ENCODE measurements around the gene ZBTB45.
"Not testable (repeated sequence)": the region's sequence is repeated elsewhere in the genome, so short reads cannot be mapped to it uniquely, and the experiment has no call there.

ZBTB45 gene

GRCh38 chr19:58484349-58484748, 35.3 kb downstream of the ZBTB45 start:
- intact Hi-C loops (cut with micrococcal nuclease); H3K27ac Mint-ChIP-seq; H3K4me3 Mint-ChIP-seq; H3K4me1 Mint-ChIP-seq (ENCODE audit: low read depth); H3K9me3 Mint-ChIP-seq; H3K27me3 Mint-ChIP-seq: not testable (repeated sequence)
- H3K36me3 Mint-ChIP-seq (ENCODE audit: low read depth): peaks cover 20% of the 10 kb centered on the region

DNA sequence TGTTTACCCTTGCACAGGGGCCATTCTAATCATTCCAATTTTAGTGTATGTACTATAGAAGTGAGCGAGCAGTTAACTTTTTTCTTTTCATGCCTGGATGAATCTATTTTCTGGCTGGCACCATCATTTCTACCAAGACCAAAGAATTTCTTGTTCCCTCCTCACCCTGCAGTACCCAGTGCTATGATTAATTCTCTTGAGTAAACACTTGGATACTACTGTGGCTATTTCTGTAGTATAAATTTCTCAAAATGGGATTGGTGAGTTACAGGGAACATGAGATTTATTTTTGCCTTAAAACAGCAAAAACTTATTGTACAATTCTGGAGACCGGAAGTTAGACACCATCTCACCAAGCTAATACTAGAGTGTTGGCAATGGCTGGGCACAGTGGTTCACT, 35.8 kb downstream of the ZBTB45 start:
- intact Hi-C loops (cut with micrococcal nuclease): no loop called here
- no peak overlapping the region for H3K27ac Mint-ChIP-seq
- H3K9me3 Mint-ChIP-seq: no peaks in the 10 kb centered on the region
- no peaks in the 10 kb centered on the region for H3K4me1 Mint-ChIP-seq (ENCODE audit: low read depth)
- H3K36me3 Mint-ChIP-seq (ENCODE audit: low read depth): peaks cover 26% of the 10 kb centered on the region
- no peaks in the 10 kb centered on the region for H3K27me3 Mint-ChIP-seq
- H3K4me3 Mint-ChIP-seq: no peak overlapping the region

- Mint-ChIP-seq H3K4me3 (no peak overlapping the region), H3K27me3 (no peaks in the 10 kb centered on the region), H3K27ac (no peak overlapping the region), H3K36me3 (ENCODE audit: low read depth) (peaks cover 38% of the 10 kb centered on the region), H3K9me3 (no peaks in the 10 kb centered on the region), H3K4me1 (ENCODE audit: low read depth) (peaks cover 4% of the 10 kb centered on the region)
- intact Hi-C loops (cut with micrococcal nuclease): no loop called here
Observed at GRCh38 chr19:58482372-58482771, 37.2 kb downstream of the ZBTB45 start.

DNA sequence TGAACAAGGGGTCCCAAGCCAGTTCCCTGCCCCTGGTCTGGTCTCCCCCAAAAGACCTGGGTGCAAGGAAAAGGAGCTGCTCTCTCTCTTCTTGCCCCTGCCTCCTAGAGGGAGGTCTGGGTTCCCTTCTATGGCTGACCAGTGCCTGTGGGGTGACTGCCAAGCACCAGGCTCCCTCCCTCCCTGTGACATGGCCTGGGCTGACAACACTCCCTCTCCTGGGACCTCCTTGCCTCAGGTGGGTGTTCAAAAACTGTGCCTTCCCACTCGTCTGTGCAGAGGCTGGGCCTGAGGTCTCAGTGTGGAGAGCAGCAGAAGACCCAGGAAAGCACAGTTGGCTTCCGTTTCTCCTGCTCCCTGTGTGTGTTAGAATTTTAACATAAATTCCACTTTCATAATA, 38.8 kb downstream of the ZBTB45 start:
- no peak overlapping the region for H3K4me3 Mint-ChIP-seq
- H3K36me3 Mint-ChIP-seq (ENCODE audit: low read depth): peaks cover 41% of the 10 kb centered on the region
- H3K4me1 Mint-ChIP-seq (ENCODE audit: low read depth): peaks cover 12% of the 10 kb centered on the region
- H3K9me3 Mint-ChIP-seq: no peaks in the 10 kb centered on the region
- intact Hi-C loops (cut with micrococcal nuclease): no loop called here
- no peaks in the 10 kb centered on the region for H3K27me3 Mint-ChIP-seq
- no peak overlapping the region for H3K27ac Mint-ChIP-seq

- peaks cover 14% of the 10 kb centered on the region for H3K4me1 Mint-ChIP-seq (ENCODE audit: low read depth)
- H3K27ac Mint-ChIP-seq: no peak overlapping the region
- H3K27me3 Mint-ChIP-seq: no peaks in the 10 kb centered on the region
- H3K36me3 Mint-ChIP-seq (ENCODE audit: low read depth): peaks cover 44% of the 10 kb centered on the region
- H3K9me3 Mint-ChIP-seq: no peaks in the 10 kb centered on the region
- intact Hi-C loops (cut with micrococcal nuclease): no loop called here
- H3K4me3 Mint-ChIP-seq: no peak overlapping the region
Observed at GRCh38 chr19:58480481-58480830, 39.2 kb downstream of the ZBTB45 start.

DNA sequence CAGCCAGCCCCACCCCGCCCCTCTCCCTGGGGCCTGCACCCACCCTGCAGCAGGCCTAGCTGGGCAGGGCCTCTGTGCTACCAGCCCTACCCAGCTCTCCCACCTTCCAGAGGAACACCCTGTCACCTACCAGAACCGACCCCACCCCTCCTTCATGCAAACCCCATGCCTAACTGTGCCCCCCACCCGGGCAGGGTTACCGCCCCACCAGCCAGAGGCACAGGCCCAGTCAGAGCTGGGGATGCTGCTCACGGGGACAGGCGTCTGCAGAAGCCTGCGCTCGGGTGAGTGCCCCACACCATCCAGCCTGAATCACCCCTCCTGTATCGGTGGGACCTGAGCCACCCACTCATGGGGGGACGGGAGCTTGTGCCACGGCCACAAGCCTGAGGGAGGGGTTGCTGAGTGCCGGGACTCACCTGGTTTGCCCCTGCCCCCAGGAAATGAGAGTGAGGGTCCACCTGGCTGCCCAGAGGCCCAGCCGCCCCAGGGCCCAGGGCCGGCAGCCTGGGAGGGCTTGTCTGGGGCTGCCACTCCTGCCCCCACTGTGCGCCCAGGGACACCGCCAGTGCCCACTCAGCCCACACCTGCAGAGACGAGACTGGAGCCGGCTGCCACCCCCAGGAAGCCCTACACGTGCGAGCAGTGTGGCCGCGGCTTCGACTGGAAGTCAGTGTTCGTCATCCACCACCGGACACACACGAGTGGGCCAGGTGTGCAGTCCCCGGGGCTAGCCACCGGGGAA, 39.7 kb downstream of the ZBTB45 start:
- intact Hi-C loops (cut with micrococcal nuclease): loop anchor here (5.0 kb wide), 1 partner anchor 153 kb away; the partner anchor contains the start of gene ZSCAN22
- no peak overlapping the region for H3K4me3 Mint-ChIP-seq

GRCh38 chr19:58479303-58479702, 40.3 kb downstream of the ZBTB45 start:
- Mint-ChIP-seq H3K4me1 (ENCODE audit: low read depth) (peaks cover 25% of the 10 kb centered on the region), H3K27me3 (no peaks in the 10 kb centered on the region), H3K36me3 (ENCODE audit: low read depth) (peaks cover 45% of the 10 kb centered on the region), H3K4me3 (no peak overlapping the region), H3K9me3 (no peaks in the 10 kb centered on the region), H3K27ac (no peak overlapping the region)
- intact Hi-C loops (cut with micrococcal nuclease): loop anchor here (5.0 kb wide), 1 partner anchor 152 kb away; the partner anchor contains the start of gene ZSCAN22

More for the DNA sequence above, 39.7 kb downstream of the ZBTB45 start:
- H3K4me1 Mint-ChIP-seq (ENCODE audit: low read depth): peaks cover 20% of the 10 kb centered on the region
- no peaks in the 10 kb centered on the region for H3K9me3 Mint-ChIP-seq
- H3K27ac Mint-ChIP-seq: no peak overlapping the region
- peaks cover 45% of the 10 kb centered on the region for H3K36me3 Mint-ChIP-seq (ENCODE audit: low read depth)
- H3K27me3 Mint-ChIP-seq: no peaks in the 10 kb centered on the region

DNA sequence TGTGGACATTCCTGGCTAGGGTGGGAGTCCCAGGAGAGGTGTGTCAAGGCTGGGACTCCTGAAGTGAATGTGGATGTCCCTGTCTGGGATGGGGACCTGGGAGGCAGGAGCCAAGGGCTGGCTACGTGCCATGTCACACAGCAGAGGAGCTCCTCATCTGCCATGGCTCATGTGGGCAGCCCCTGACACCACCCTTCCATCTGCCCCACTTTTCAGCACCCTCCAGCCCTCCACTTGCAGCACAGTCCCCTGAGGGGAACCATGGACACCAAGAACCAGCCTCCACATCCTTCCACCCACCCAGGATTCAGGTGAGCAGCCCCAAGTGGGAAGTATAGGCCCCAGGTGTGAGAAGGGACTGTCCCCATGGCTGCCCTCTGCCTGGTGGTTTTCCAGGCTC, 41.7 kb downstream of the ZBTB45 start:
- H3K9me3 Mint-ChIP-seq: no peaks in the 10 kb centered on the region
- no peak overlapping the region for H3K4me3 Mint-ChIP-seq
- intact Hi-C loops (cut with micrococcal nuclease): loop anchor here (5.0 kb wide), 1 partner anchor 151 kb away; the partner anchor contains the start of gene ZSCAN22
- peaks cover 26% of the 10 kb centered on the region for H3K4me1 Mint-ChIP-seq (ENCODE audit: low read depth)
- H3K27me3 Mint-ChIP-seq: no peaks in the 10 kb centered on the region
- H3K36me3 Mint-ChIP-seq (ENCODE audit: low read depth): peaks cover 57% of the 10 kb centered on the region
- peak overlapping the region; percentile 35 for H3K27ac Mint-ChIP-seq

- Mint-ChIP-seq H3K36me3 (ENCODE audit: low read depth) (peaks cover 65% of the 10 kb centered on the region), H3K4me3 (peak overlapping the region; percentile 92), H3K27ac (peak overlapping the region; percentile 97), H3K9me3 (no peaks in the 10 kb centered on the region), H3K27me3 (no peaks in the 10 kb centered on the region), H3K4me1 (ENCODE audit: low read depth) (peaks cover 26% of the 10 kb centered on the region)
- intact Hi-C loops (cut with micrococcal nuclease): loop anchor here (5.0 kb wide), 1 partner anchor 150 kb away; the partner anchor contains the start of gene ZSCAN22
Observed at GRCh38 chr19:58477130-58477529, 42.5 kb downstream of the ZBTB45 start.

DNA sequence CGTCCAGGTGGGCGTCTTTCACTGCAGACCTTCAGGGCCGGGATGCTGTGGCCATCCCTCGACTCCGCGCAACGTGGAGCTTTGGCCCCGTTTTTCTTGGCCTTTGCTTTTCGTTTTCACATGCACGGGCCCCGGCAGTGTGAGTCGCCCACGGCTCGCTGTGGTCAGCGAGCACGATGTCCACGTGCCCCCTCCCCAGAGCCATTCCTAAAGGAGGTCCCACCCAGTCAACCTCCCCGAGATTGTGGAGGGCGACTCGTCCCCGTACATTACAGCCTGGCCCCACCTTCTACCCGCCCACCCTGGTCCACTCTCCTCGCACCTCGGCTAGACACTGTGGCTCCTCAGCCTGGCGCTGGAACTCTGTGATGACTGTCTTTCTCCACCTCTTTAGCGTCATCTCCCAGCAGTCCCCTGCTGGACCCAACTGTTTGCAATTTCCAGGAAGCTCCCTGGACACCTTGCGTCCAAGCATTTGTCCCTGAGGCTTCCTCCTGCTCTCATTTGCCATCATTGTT, 43.1 kb downstream of the ZBTB45 start:
- Mint-ChIP-seq H3K27ac (peak overlapping the region; percentile 97), H3K9me3 (no peaks in the 10 kb centered on the region), H3K36me3 (ENCODE audit: low read depth) (peaks cover 70% of the 10 kb centered on the region), H3K4me3 (peak overlapping the region; percentile 92), H3K27me3 (no peaks in the 10 kb centered on the region), H3K4me1 (ENCODE audit: low read depth) (peaks cover 26% of the 10 kb centered on the region)
- intact Hi-C loops (cut with micrococcal nuclease): loop anchor here (1.0 to 5.0 kb wide), 2 partner anchors 9 to 149 kb away; partner anchors contain the start of genes ZNF324 and ZSCAN22

GRCh38 chr19:58475714-58476497, 43.7 kb downstream of the ZBTB45 start, which contains the start of gene ZNF446:
TSS of gene ZNF446 (plus strand) at chr19:58476352. CDS start at chr19:58477219, 867 bp downstream.
- Mint-ChIP-seq H3K4me3 (peak within 1 kb of the TSS; percentile 92), H3K27ac (peak within 1 kb of the TSS; percentile 97), H3K4me1 (ENCODE audit: low read depth) (peaks cover 26% of the 10 kb centered on the region), H3K27me3 (no peaks in the 10 kb centered on the region), H3K36me3 (ENCODE audit: low read depth) (peaks cover 72% of the 10 kb centered on the region), H3K9me3 (no peaks in the 10 kb centered on the region)
- intact Hi-C loops (cut with micrococcal nuclease): loop anchor here (1.0 to 5.0 kb wide), 2 partner anchors 9 to 149 kb away; partner anchors contain the start of genes ZNF324 and ZSCAN22

- Mint-ChIP-seq H3K36me3 (ENCODE audit: low read depth) (peaks cover 72% of the 10 kb centered on the region), H3K4me1 (ENCODE audit: low read depth) (peaks cover 26% of the 10 kb centered on the region), H3K27ac (peak overlapping the region; percentile 97), H3K27me3 (no peaks in the 10 kb centered on the region), H3K4me3 (peak overlapping the region; percentile 92), H3K9me3 (no peaks in the 10 kb centered on the region)
- intact Hi-C loops (cut with micrococcal nuclease): loop anchor here (5.0 kb wide), 1 partner anchor 148 kb away; the partner anchor contains the start of gene ZSCAN22
Observed at GRCh38 chr19:58474997-58475713, 44.5 kb downstream of the ZBTB45 start.

GRCh38 chr19:58474291-58474996, 45.2 kb downstream of the ZBTB45 start:
- H3K4me1 Mint-ChIP-seq (ENCODE audit: low read depth): peaks cover 26% of the 10 kb centered on the region
- no peak overlapping the region for H3K27ac Mint-ChIP-seq
- intact Hi-C loops (cut with micrococcal nuclease): no loop called here
- H3K27me3 Mint-ChIP-seq: no peaks in the 10 kb centered on the region
- no peaks in the 10 kb centered on the region for H3K9me3 Mint-ChIP-seq
- H3K4me3 Mint-ChIP-seq: no peak overlapping the region
- H3K36me3 Mint-ChIP-seq (ENCODE audit: low read depth): peaks cover 72% of the 10 kb centered on the region

All from dendritic cell treated with granulocyte-macrophage colony-stimulating factor and Interleukin-4, amounts not matched to agents 40 ng/mL and 50 ng/mL, for 4 days (primary cell).